H1 (cell line): ENCODE results near the gene GRB14. TPM values are rescaled to one million over a fixed set of nuclear protein-coding genes. Genes with fewer than 3 reads are reported as not detected.

ENCODE experiments used
- E2F6 ChIP-seq: IDR thresholded peaks from 2 replicates; pipeline ENCODE4 v1.6.1; 2012; ENCODE audit warnings: inconsistent platforms
- RAD21 ChIP-seq, 2 experiments: IDR thresholded peaks in 1 of 2; conservative IDR thresholded peaks in 1 of 2; 2 replicates each; pipeline ENCODE4 v1.6.1; 2011; ENCODE audit warnings: low read depth in 2 of 2, low read length in 2 of 2, improper control_type of control experiment in 1 of 2, inconsistent platforms in 1 of 2, mild to moderate bottlenecking in 1 of 2, moderate library complexity in 1 of 2
- SP4 ChIP-seq: IDR thresholded peaks from 2 replicates; pipeline ENCODE4 v1.6.1; 2012; ENCODE audit warnings: low read length, inconsistent platforms
- SRF ChIP-seq: IDR thresholded peaks from 2 replicates; pipeline ENCODE4 v1.6.1; 2011; ENCODE audit warnings: mild to moderate bottlenecking, low read depth, low read length, moderate library complexity
- ZNF274 ChIP-seq: IDR thresholded peaks from 2 replicates; pipeline ENCODE4 v1.7.0; 2012; ENCODE audit warnings: low read length, borderline replicate concordance; ENCODE audit errors: extremely low read depth
- polyA plus RNA-seq, 7 experiments: library from polyadenylated mRNA; depleted of rRNA in 3 of 7; stranded (reverse) in 5 of 7; unstranded in 2 of 7; fragments of >200 nt in 5 of 7; fragments of 200-250 nt in 2 of 7; gene quantifications; 1 replicate in 5 of 7; 2 replicates in 1 of 7; 4 replicates in 1 of 7; pipeline versions ENCODE4 v1.2.1 to v1.2.3, GENCODE V29; 2011 to 2013; ENCODE audit warnings: missing spikeins in 2 of 7, mixed read lengths in 2 of 7
- total RNA-seq: library from RNA; stranded (reverse); fragmentation: NEBNext Ultra II Directional; extraction: Animal tissue kit (Norgen Biotek cat#: 25700); gene quantifications from 2 replicates; pipeline ENCODE4 v1.2.1, GENCODE V29; 2021
- TF ChIP-seq, protein P1 (sequence below): IDR thresholded peaks from 2 replicates; pipeline ENCODE4 v1.6.1; 2012; ENCODE audit warnings: inconsistent platforms

The GRB14 gene
- total and polyA plus RNA-seq, 2 of the 8 experiments (the other 6 are each of a cell fraction or from before 2014, with no cell fraction given): 2.5 to 11.6 TPM

DNA sequence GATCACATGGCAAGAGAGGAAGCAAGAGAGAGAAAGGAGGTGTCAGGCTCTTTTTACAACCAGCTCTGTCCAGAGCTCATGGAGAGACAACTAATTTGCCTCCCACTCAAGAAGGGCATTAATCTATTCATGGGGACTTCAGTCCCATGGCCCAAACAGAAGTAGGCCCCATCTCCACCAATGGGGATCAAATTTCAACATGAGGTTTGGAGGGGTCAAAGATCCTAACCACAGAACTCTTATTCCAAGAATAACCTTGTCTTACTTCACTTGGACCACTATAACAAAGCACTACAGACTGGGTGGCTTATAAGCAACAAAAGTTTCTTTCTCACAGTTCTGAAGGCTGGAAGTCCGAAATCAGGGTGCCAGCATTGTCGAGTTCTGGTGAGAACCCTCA lies 31.8 kb downstream of the GRB14 start (continued):
- TF ChIP-seq E2F6 (no peak), SP4 (no peak), SRF (no peak), ZNF274 (no peak), RAD21 (IDR thresholded peaks at IDR 0.05 in 1 of 2, conservative IDR thresholded peaks at IDR 0.05 in 1 of 2; ENCODE audit: low read depth in 2 of 2, low read length in 2 of 2) (no peak)
- TF ChIP-seq, protein P1, sequence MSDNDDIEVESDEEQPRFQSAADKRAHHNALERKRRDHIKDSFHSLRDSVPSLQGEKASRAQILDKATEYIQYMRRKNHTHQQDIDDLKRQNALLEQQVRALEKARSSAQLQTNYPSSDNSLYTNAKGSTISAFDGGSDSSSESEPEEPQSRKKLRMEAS: no peak
